ENCODE measurements around the gene CNIH2.
"Not testable (repeated sequence)": the region's sequence is repeated elsewhere in the genome, so short reads cannot be mapped to it uniquely, and the experiment has no call there.

CNIH2 gene

GRCh38 chr11:66277471-66278362 is at the start of gene CNIH2:
CNIH2 (plus strand) TSS chr11:66278175; CDS start chr11:66278457, 282 bp downstream.
- DNase-seq (ENCODE audit: low read depth in 1 of 2, low spot score in 1 of 2): peak; percentile 26 to 45

DNA sequence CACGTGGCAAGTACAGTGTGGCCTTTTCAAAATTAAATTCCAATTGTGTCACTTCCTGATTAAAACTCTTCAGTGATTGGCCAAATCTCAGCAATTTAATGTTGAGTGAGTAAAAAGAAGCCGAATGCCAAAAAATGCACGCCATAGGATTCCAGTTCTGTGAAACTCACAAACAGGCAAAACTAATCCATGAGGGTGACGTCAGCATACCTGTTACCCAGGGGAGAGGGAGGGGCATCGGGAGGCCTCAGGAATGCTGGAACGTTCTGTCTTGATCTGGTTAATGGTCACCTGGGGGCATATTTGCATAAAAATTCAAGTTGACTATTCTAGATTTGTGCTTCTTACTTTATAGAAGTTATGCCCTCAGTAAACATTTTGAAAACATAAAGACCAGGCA is 49.5 kb upstream of the CNIH2 start:
- DNase-seq (ENCODE audit: low read depth in 1 of 2, low spot score in 1 of 2): no peak

GRCh38 chr11:66230156-66230555 is 47.8 kb upstream of the CNIH2 start:
- no peak for DNase-seq (ENCODE audit: low read depth in 1 of 2, low spot score in 1 of 2)

DNA sequence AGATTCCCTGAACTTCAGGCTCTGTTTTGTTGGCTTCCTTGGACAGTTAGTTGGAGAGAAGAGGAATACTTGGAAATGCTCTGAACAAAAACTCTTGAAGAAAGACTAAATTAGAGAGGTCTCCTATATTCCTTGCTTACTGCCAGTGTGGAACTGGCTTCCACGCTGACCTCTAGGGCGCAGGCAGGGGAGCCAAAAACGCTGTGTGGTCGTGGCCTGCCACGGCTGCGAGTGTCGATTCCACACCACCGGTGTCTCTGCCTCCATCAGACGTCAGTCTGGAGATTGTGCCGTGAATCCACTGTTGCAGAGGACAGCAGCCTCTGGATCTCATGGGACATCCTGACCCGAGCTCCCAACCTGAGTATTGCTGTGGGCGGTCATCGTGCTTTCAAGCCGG is 47.0 kb upstream of the CNIH2 start:
- DNase-seq (ENCODE audit: low read depth in 1 of 2, low spot score in 1 of 2): no peak

DNA sequence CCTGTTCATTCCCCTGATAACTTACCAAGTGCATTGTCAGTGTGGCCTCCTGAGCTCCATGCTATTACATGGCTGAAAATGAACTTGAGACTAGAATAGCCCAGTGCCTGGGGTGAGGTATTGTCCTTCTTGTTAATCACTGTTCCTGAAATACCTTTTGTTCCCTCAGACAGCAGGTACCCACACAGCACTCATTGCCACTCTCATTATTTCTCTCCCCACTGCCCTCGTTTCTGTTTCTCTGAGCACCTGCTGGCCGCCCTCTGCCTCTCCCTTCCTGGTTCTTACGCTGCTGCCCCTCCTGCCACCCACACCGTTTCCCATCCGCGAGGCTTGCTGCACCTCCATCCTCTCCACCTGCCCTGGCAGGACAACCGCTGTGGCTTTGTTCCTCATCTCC is 46.4 kb upstream of the CNIH2 start:
- DNase-seq (ENCODE audit: low read depth in 1 of 2, low spot score in 1 of 2): no peak

DNA sequence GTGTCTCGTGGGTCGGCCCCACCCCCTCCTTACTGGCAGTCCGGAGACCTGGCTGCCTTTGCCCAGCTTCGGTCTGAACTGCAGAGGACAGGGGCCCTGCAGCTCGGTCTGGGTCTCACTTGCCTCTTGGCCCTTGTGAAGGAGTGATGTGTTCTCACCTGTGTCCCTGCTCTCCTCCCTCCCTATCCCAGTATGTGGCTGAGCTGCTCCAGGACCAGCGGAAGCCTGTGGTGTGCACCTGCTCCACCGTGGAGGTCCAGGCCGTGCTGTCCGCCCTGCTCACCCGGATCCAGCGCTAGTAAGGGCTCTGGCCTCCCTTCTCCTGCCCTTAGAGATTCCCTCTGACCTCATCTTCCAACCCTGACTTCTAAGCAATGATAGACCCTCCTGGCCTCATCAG is 45.2 kb upstream of the CNIH2 start:
- DNase-seq (ENCODE audit: low read depth in 1 of 2, low spot score in 1 of 2): no peak

DNA sequence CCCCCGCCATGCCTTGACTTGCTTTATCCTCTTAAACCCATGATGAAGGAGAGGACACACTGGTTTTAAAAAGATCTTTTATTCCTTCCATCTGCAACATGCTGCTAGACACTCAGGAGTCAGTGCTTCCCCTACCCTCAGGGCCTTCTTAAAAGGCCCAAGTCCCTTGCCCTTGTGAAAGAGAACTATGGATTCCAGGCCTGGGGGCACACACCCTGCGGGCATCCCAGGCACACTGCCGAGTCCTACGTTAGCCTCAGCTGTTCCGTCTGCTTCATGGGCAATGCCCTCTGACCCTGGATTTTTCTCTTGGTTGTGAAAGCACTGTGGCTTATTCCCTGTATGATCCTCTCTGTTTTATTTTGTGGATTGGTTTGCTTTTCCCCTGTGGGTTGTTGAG is 44.7 kb upstream of the CNIH2 start:
- DNase-seq (ENCODE audit: low read depth in 1 of 2, low spot score in 1 of 2): no peak

DNA sequence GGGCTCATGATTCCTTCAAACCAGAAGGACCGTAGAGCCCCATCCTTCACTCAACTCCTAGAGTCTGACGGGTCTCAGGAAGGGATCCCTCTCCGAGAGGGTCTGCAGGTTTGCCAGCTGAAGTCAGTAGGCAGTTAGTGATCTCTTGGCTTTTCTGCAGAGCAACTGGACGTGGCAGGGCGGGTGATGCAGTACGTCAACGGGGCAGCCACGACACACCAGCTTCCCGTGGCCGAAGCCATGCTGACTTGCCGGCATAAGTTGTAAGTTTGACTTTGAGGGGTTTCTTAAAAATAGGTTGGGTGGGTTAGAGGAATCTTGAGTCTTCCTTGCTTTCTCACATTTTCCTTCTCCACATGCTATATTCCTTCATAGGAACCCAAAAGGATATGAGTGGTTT is 42.8 kb upstream of the CNIH2 start:
- no peak for DNase-seq (ENCODE audit: low read depth in 1 of 2, low spot score in 1 of 2)

- DNase-seq (ENCODE audit: low read depth in 1 of 2, low spot score in 1 of 2): no peak
Observed at GRCh38 chr11:66237867-66238266, 40.1 kb upstream of the CNIH2 start.

- no peak for DNase-seq (ENCODE audit: low read depth in 1 of 2, low spot score in 1 of 2)
Observed at GRCh38 chr11:66238786-66239413, 39.1 kb upstream of the CNIH2 start.

DNA sequence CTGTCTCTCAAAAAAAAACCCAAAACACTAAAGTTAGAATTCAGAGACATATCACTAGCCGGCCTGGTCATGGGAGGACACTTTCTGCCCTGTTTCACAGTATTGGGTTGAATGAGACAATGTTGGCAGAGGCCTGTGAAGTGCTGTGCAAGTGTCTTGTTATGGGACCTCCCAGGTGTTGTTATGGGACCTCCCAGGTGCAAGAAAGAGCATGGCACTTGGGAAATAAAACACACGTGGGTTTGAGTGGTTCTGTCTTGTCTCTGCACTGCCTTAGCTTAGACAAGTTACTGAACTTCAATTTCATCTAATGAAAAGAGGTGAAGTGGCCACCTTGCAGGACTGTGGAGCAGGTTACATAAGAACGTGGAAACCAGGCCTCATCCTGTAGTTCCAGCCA is 38.5 kb upstream of the CNIH2 start:
- DNase-seq (ENCODE audit: low read depth in 1 of 2, low spot score in 1 of 2): no peak

DNA sequence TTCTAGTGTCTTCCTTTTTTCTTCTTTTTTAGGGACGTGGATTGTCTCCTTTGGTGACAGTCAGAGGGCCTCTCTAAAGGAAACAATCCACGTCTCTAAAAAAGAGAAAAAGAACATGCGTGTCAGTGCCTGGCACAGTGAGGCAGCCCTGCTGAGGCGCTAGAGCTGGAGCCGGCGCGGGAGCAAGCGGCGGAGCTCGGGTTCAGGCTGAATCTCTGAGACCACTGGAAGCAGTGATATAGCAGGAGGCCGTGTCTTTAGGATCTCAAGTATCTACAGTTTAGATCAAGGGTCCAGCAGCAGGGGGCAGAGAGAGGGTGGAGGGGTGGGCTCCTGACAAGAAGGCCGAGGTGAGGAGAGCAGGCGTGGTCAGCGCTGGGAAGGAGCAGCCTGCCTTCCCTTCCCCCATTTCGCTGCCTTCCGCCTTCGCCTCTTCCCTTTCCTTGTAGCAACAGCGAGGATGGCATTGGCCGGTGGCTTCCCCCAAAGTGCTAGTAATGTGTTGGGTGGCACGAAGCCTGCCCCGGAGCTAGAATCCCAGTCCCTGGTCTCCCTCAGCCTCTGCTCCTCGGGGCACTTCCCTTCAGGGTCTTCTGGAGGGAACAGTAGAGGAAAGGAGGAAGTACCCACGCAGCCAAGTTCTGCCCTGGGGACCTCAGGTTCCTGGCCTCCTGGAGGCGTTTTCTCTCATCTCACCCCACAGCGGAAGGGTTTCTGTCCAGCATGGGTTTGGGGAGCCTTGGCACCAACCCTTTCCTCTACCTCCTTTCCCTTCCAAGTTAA is 37.8 kb upstream of the CNIH2 start:
- no peak for DNase-seq (ENCODE audit: low read depth in 1 of 2, low spot score in 1 of 2)

GRCh38 chr11:66240781-66241136 is 37.2 kb upstream of the CNIH2 start:
- no peak for DNase-seq (ENCODE audit: low read depth in 1 of 2, low spot score in 1 of 2)

DNA sequence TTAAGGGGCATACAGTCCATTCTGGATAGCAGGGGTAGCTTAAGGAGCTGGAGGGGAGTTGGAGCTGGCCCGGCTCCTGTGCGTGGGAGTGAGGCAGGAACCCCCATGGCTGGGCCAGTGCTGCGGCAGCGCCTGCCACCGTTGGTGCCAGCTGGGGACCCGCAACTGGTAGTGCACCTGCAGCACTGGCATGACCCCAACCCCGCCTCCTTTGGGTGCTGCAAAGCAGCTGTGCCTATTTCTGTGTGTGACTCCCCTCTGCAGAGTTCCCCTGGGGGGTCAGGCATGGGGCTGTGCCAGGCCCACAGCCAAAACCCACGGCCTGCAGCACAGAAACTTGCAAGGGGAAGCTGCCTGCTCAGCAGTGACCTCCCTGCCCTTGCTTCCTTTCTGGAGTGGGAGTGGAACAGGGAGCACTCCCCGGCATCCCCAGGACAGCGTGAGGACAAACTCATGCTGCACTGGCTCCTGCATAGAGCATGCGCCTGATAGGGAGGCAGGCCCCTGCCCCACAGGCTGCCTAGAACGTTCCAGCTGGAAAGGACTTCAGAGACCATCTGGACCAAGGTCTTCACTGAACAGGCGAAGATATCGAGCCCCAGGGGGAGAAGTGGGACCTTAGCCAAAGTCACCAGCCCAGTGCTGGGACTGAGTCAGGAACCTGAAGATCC is 35.7 kb upstream of the CNIH2 start:
- no peak for DNase-seq (ENCODE audit: low read depth in 1 of 2, low spot score in 1 of 2)

DNA sequence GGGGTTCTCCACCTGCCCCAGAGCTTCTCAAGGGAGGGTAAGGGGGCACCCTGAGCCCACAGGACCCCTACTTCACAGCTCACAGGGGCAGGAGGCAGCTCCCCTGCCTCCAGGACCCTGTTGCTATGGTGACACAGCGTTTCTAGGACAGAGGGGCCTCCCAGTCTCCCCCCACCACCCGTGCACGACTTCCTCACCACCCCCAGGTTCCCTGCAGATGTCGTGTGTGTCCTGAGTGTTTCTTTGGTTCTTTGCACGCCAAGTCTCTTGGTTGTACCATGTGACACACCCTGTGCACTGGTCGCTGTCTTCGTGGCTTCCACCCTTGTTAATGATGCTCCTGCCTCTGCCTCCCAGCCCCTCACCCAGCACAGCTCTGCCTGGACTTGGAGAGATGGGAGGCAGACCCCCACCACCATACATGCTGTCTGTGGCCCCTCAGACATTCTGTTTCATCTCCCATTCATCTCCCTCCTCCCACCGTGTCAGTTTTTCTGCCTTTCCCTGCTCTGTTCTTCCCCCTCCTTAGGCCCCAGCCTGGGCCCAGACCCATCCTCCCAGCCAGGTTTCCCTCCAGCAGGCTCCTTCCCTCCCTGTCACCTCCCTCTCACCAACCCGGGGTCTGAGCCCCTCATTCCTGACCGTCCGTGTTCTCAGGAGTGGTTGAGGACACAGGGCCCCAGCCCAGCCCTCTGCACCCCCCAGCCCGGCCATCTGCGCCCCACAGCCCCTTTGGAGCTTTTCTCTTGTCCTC is 34.0 kb upstream of the CNIH2 start:
- DNase-seq (ENCODE audit: low read depth in 1 of 2, low spot score in 1 of 2): no peak

- no peak for DNase-seq (ENCODE audit: low read depth in 1 of 2, low spot score in 1 of 2)
Observed at GRCh38 chr11:66247295-66247694, 30.7 kb upstream of the CNIH2 start.

GRCh38 chr11:66247801-66248200 is 30.2 kb upstream of the CNIH2 start:
- no peak for DNase-seq (ENCODE audit: low read depth in 1 of 2, low spot score in 1 of 2)

DNA sequence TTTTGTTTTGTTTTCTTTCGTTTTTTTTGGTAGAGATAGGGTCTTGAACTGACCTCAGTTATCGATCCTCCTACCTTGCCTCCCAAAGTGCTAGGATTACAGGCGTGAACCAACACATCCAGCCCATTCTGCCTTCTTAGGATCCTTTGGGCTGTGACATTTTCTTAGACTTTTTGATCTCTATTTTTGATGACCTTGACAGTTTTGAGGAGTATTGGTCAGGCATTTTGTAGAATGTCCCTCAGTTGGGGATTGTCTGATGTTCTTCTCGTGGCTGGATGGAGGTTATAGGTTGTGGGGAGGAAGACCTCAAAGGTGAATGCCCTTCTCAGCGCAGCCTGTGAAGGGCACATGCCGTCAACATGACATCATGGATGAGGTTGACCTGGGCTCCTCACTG is 29.1 kb upstream of the CNIH2 start:
- DNase-seq (ENCODE audit: low read depth in 1 of 2, low spot score in 1 of 2): no peak

DNA sequence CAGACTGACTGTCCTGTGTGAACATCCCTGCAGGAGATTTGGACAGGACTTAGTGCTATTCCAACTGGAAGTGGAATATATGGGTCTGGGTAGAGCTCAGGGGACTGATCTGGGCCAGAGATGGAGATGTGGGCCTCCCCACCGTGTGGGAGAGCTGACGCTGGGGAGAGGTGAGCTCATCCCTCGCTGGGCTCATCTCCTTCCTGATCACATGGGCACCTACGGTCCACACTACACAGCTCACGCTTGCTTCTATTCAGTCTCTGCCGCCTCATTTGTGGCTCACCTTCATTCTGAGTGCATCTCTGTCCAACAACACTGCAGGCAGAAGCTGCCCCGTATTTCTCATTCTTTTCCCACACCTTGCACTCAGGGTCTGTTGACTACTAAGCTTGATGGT is 26.2 kb upstream of the CNIH2 start:
- DNase-seq (ENCODE audit: low read depth in 1 of 2, low spot score in 1 of 2): no peak

DNA sequence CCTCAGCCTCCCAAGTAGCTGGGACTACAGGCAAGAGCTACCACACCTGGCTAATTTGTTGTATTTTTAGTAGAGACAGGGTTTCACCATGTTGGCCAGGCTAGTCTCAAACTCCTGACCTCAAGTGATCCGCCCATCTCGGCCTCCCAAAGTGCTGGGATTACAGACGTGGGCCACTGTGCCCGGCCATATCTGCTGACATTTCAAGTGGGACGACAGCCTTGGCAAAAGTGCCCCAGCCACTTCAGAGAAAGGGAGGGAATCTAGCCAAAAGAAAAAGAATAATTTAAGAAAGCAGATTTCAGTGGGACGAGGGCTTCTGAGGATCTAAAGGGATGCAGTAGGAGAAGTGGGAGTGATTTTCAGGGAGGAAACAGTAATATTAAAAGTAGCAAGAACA is 24.9 kb upstream of the CNIH2 start:
- DNase-seq (ENCODE audit: low read depth in 1 of 2, low spot score in 1 of 2): not testable (repeated sequence)

- no peak for DNase-seq (ENCODE audit: low read depth in 1 of 2, low spot score in 1 of 2)
Observed at GRCh38 chr11:66258473-66258893, 19.5 kb upstream of the CNIH2 start.

Measured in stimulated activated CD4-positive, alpha-beta T cell treated with anti-CD3 and anti-CD28 coated beads, Interleukin-15, amount 100 ng/mL, for 1 hour (primary cell).